Stimulated activated CD4-positive, alpha-beta T cell treated with anti-CD3 and anti-CD28 coated beads, Interleukin-12 subunit alpha, Interleukin-12 subunit beta, amount 100 ng/mL, for 4 hours (primary cell): ENCODE measurements around the gene TXK.

ENCODE experiments used
- DNase-seq: peaks from one replicate; pipeline ENCODE4 v3.0.0-alpha.2; 2020

TXK gene

GRCh38 chr4:48100256-48100655 lies 33.8 kb downstream of the TXK start:
- DNase-seq: no peak

- no peak for DNase-seq
These were observed 38.6 kb downstream of the TXK start for GRCh38 chr4:48095441-48095840.

DNA sequence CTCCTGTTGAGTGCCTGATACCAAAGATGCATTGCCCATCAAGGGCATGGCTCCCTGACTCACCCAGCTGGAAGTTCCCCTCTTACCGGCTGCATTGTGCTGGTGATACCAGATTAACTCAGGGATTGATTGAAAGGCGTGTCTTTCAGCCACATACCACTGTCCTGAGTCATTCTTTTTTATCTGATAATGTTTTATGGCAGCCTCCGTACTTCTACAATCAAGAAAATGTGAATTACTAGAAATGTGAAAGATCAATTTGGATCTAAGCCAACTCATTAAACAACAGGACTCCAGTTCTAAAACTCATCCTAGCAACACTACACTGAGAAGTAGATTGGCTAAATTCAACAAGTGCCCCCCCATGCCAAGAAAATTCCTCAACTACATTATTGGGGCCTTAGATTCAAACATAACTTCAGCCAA lies 40.0 kb downstream of the TXK start:
- peak; percentile 11 for DNase-seq

DNA sequence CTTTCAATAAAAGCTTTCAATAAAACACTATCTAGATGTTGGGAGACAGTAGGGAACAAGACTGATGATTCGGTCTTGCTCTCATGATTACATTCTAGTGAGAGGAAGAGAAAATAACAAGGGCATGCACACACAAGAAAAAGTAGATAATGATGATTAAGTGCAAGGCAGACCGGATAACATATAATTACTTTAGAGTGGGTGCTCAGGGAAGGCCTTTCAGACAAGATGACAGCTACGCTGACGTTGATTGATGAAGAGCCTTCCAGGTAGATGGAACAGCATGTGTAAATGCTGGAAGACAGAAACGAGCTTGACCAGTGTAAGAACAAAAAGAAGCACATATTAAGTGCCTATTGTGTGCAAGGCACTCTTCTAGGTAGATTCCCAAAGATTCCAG lies 43.4 kb downstream of the TXK start:
- DNase-seq: no peak

GRCh38 chr4:48085821-48086589 lies 48.0 kb downstream of the TXK start:
- no peak for DNase-seq

DNA sequence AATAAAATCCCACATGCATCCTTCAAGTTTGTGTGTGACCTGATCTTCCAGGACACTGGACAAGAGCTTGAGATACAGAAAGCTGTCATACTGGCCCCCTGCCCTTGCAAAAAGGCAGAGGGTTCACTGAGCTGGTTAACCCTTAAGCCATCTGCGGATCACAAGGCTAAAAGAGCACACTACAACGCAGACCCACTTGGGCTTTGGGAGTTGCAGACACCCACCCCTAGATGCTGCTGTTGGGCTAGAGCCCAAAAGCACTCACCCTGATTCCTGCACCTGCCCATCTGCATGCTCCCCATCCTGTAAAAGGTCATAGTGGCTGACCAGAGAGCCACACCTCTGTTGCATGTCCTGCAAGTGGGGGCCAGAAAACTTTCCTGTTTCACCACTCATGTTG lies 51.1 kb downstream of the TXK start:
- no peak for DNase-seq

DNA sequence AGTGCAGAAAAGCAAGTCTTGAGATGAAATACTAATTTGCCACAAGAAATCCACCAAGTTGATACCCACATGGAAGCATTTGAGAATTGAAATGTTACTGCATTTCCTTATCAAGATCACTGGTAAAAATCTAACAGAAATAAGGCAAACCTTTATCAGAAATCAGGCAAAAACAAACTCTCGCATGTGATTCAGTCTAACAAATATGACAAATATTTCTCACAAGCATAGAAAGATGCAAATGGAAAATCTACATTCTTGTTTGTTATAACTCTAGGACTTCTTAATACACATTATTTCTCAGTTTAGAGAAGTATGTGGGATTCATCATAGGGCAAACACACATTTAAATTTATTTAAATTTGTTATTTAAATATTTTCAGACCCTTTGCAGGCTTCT lies 52.9 kb downstream of the TXK start:
- no peak for DNase-seq

GRCh38 chr4:48079972-48080391 lies 54.1 kb downstream of the TXK start:
- DNase-seq: no peak

- DNase-seq: no peak
These were observed 55.0 kb downstream of the TXK start for GRCh38 chr4:48078862-48079655.

- DNase-seq: no peak
These were observed 55.6 kb downstream of the TXK start for GRCh38 chr4:48078425-48078824.

- no peak for DNase-seq
These were observed 59.4 kb downstream of the TXK start for GRCh38 chr4:48074657-48075056.

GRCh38 chr4:48073567-48074103 lies 60.4 kb downstream of the TXK start:
- no peak for DNase-seq

- DNase-seq: no peak
These were observed 62.9 kb downstream of the TXK start for GRCh38 chr4:48071191-48071590.

- no peak for DNase-seq
These were observed 65.0 kb downstream of the TXK start for GRCh38 chr4:48069026-48069425.

- no peak for DNase-seq
These were observed 65.9 kb downstream of the TXK start for GRCh38 chr4:48068182-48068581.

DNA sequence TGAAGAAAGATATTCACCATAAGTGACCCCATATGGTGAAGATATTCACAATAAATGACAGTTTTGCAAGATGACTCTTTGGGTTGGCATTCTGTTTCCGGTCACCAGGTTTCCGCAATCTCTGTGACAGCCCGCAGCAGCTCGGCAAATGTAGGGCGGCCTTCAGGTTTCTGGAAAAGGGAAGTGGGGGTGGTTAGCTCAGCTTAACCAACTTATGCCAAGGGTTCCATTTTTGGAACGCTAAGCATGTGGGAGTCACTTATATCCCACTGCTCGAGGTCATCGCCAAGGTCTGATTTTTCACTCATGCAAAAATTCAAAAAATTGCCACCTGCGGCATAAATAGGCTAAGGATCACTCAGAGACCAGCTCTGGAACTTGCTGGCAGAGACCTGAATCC lies 66.5 kb downstream of the TXK start:
- DNase-seq: no peak

GRCh38 chr4:48065587-48066052 lies 68.4 kb downstream of the TXK start:
- no peak for DNase-seq

DNA sequence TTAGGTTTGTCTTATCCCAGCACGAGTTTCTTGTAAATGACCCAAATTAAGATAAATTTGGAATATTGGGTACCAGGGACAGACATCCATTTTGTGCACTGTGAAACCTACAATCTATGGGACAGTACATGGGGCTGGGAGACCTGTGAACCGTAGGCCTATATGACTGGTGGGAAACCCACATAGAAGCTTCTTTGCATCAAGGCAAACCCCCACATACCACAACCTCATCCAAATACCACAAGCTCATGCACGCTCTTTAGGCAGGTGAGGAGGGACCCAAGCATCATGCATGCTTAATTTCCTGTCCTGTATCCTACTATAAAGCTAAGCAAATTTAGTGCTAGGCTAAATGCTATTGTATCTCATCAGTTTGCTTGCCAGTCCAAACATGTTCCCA lies 69.7 kb downstream of the TXK start:
- DNase-seq: no peak

- no peak for DNase-seq
These were observed 75.2 kb downstream of the TXK start for GRCh38 chr4:48058617-48059530.

DNA sequence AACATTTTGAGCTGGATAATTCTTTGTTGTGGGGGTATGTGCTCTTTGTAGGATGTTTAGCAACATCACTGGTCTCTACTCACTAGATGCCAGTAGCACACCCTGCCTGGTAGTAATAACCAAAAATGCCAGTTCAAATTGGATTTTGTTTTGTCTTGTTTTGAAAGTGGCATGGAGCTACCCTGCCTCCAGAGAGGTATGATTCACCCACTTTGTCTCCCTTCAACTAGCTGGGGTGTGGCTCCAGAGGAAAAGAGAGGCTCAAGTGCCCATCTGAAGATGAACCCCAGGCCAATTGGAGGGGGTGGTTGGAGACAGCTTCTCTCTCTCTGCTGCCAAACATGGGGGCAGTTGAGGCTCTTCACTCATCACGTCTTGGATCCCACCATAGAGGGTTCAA lies 83.0 kb downstream of the TXK start:
- no peak for DNase-seq

GRCh38 chr4:48049483-48049882 lies 84.6 kb downstream of the TXK start:
- no peak for DNase-seq

- DNase-seq: no peak
These were observed 86.2 kb downstream of the TXK start for GRCh38 chr4:48047896-48048295.

DNA sequence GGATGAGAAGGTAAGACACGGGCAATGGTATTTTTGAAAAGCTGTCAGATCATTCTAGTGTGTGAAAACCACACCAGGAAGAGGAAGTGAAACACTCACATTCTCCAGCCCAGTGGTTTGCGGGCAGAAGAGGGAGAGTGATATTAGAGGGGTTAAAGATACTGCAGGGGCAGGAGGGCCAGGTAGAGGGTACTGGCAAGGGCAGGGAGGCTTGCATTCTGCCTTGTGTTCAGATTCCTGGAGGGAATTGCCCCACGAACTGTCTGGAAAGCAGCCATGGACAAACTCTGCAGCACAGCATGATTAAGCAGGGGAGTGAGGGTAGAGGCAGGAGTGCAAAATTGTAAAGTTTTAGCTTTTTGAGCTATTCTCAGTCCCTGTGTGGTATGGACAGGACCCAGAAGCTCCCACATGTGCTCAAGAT lies 86.6 kb downstream of the TXK start:
- DNase-seq: peak; percentile 56
